Measurements from ENCODE around the gene EZH2.

DNA sequence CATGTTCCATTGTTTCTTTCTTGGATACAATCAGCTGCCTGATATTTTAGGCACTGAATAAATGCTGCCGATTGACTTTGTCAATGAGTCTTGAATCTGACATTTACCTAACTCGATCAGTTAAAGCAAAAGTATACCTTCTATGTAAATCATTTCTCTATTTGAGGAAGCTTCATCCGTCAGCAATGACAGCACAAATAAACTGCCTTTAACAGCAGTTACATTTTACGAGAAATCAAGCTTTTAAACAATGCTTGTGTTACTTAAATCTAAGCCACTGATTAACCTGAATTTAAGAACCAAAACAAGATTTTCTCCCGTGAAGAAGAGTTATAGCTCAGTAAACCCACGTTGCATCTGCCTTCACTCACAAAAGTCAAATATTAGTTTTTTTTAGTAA lies 114.1 kb downstream of the EZH2 start:
- TF ChIP-seq FOS (IDR thresholded peaks at IDR 0.05; ENCODE audit: low read depth, low read length) (no peak), POLR2A (IDR thresholded peaks at IDR 0.05; ENCODE audit: low read depth, low read length) (no peak), RFX5 (IDR thresholded peaks at IDR 0.05; ENCODE audit: low read depth, low read length) (no peak), SMC3 (IDR thresholded peaks at IDR 0.05; ENCODE audit: low read depth, low read length) (no peak), RAD21 (IDR thresholded peaks at IDR 0.05; ENCODE audit: low read length) (no peak), MAZ (IDR thresholded peaks at IDR 0.05; ENCODE audit: borderline replicate concordance, low read depth, low read length) (no peak), CEBPB (IDR thresholded peaks at IDR 0.05; ENCODE audit: low read depth, low read length) (no peak), RCOR1 (IDR thresholded peaks at IDR 0.05; ENCODE audit: insufficient replicate concordance, low read length) (no peak), MAFK (IDR thresholded peaks at IDR 0.05; ENCODE audit: low read depth, low read length) (no peak), NFE2L2 (IDR thresholded peaks at IDR 0.05; ENCODE audit: low read depth, low read length) (no peak), BHLHE40 (IDR thresholded peaks at IDR 0.05; ENCODE audit: low read depth, low read length) (no peak), MXI1 (IDR thresholded peaks at IDR 0.05; ENCODE audit: borderline replicate concordance, low read depth, low read length) (no peak)
- TF ChIP-seq, protein P1, sequence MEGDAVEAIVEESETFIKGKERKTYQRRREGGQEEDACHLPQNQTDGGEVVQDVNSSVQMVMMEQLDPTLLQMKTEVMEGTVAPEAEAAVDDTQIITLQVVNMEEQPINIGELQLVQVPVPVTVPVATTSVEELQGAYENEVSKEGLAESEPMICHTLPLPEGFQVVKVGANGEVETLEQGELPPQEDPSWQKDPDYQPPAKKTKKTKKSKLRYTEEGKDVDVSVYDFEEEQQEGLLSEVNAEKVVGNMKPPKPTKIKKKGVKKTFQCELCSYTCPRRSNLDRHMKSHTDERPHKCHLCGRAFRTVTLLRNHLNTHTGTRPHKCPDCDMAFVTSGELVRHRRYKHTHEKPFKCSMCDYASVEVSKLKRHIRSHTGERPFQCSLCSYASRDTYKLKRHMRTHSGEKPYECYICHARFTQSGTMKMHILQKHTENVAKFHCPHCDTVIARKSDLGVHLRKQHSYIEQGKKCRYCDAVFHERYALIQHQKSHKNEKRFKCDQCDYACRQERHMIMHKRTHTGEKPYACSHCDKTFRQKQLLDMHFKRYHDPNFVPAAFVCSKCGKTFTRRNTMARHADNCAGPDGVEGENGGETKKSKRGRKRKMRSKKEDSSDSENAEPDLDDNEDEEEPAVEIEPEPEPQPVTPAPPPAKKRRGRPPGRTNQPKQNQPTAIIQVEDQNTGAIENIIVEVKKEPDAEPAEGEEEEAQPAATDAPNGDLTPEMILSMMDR (conservative IDR thresholded peaks at IDR 0.05; ENCODE audit: low read depth, low read length): no peak
- TF ChIP-seq, protein P2, sequence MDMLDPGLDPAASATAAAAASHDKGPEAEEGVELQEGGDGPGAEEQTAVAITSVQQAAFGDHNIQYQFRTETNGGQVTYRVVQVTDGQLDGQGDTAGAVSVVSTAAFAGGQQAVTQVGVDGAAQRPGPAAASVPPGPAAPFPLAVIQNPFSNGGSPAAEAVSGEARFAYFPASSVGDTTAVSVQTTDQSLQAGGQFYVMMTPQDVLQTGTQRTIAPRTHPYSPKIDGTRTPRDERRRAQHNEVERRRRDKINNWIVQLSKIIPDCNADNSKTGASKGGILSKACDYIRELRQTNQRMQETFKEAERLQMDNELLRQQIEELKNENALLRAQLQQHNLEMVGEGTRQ (IDR thresholded peaks at IDR 0.05; ENCODE audit: low read depth, low read length): no peak
